GM23248 (cell line): ENCODE measurements around the gene IGFBP6.

Experiments
- EZH2 ChIP-seq: fragments of 200-600 bp; sonication (generic); IDR thresholded peaks from 2 replicates; pipeline ENCODE4 v1.6.1; 2018; ENCODE audit warnings: antibody characterized with exemption, mild to moderate bottlenecking; ENCODE audit not compliant: insufficient read depth, poor library complexity, severe bottlenecking
- EZH2phosphoT487 ChIP-seq: fragments of 200-600 bp; sonication (generic); IDR thresholded peaks from 2 replicates; pipeline ENCODE4 v1.6.1; 2018; ENCODE audit warnings: antibody characterized with exemption, moderate library complexity, mild to moderate bottlenecking, low read depth; ENCODE audit not compliant: insufficient read depth

DNA sequence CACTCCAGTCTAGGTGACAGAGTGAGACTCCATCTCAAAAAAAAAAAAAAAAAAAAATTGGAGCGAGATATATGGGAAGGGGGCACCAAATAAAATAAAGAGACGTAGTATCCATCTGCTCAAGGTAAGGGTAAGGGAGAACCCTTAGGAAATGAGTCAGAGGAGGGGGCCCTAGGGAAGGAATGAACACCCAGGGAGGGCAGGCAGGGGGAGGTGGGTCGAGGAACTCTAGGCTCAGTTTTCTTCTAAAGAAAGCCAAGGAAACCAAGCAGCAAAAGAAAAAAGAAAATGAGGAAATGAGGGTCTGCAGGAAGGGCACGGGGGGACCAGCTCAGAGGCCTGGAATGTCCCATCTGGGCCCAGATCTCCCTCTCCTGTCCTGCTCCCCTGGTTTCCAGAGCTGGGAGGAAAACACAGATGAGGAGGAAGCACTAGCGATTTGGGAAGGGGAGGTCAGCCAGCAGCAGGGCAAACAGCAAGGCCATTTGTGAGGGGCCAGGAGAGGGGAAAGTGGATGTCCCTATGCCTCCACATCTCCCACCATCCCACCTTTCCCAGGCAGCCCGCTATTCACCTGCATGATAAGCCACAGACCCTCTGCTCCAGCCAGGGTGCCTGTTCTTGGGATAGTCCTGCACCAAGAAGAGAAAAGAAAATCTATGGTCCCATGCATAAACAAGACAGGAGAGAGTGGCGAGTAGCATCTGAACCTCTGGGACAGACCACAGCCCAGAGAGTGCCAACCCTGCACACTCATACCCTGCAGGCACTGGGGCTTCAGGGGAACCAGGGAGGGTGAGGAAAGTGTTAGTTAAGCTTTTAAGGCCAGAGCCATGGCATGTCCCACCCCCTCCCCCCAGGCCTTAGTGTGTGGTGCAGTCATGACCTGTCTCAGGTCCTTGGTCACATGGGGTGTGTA lies 30.1 kb upstream of the IGFBP6 start:
- TF ChIP-seq EZH2phosphoT487 (no peak), EZH2 (no peak)
